Limb (tissue), 2 donors: ENCODE measurements around the gene KIF1B.
"Not testable (repeated sequence)": the region's sequence is repeated elsewhere in the genome, so short reads cannot be mapped to it uniquely, and the experiment has no call there.

Experiments
- DNase-seq, 2 donors: peaks; one replicate each; pipeline ENCODE4 v3.0.0-alpha.2; 2016; ENCODE audit errors: extremely low spot score in 2 of 2

Gene KIF1B

GRCh38 chr1:10424651-10425050, 214.3 kb downstream of the KIF1B start:
- DNase-seq, result no peak

GRCh38 chr1:10425826-10426534, 215.6 kb downstream of the KIF1B start:
- not testable (repeated sequence) for DNase-seq

GRCh38 chr1:10426535-10426848, 216.1 kb downstream of the KIF1B start:
- DNase-seq, result not testable (repeated sequence)

GRCh38 chr1:10428984-10429383, 218.6 kb downstream of the KIF1B start:
- DNase-seq, result no peak

GRCh38 chr1:10429868-10430215, 219.5 kb downstream of the KIF1B start:
- no peak for DNase-seq

- peak; percentile 93 for DNase-seq
These were observed 220.1 kb downstream of the KIF1B start, which contains the start of gene CENPS for GRCh38 chr1:10430216-10431069. Gene CENPS, plus strand, starts transcription at chr1:10430433. Its CDS starts 85 bp downstream, at chr1:10430518.
